ENCODE data around the gene DCUN1D5. TPM values are rescaled to one million over a fixed set of nuclear protein-coding genes. Genes with fewer than 3 reads are reported as not detected.

DCUN1D5 gene
- total and polyA plus RNA-seq, 2 of the 8 experiments (the other 6 are each of a cell fraction or from before 2014, with no cell fraction given): 76.1 to 95.4 TPM

DNA sequence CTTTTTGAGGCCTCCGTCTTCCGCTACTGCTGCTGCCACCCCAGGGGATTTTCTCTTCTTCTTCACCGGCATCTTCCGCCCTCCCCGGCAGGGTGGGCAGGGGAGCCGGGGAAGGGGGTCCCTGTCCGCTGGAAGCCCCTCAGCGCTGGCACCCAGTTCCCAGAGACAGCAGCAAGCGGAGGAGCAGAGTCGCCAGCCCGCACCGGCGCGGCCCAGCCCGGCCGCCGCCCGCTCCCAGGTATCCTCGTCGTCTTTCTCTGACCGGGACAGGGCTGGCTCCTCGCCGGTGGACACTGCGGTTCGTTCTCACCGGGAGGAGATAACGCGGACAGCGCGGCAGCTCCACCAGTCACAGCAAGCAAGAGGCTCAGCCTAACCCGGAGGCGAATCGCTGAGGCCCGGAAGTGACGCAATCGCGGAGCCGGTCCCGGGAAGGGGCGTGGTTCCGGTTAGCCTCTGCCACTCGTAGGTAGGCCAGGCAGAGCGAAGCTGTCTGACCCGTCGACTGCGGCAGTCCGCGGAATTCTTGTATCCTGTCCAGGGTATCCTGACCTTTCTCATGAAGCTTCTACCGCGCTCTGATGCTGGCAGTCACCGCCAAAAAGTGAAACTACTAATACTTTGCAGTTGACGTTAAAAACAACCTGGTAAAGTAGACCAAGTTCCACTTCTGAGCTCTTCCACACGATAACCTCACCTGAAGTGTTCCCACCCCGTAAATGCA, at the start of gene DCUN1D5 (continued):
- TF ChIP-seq, protein P1, sequence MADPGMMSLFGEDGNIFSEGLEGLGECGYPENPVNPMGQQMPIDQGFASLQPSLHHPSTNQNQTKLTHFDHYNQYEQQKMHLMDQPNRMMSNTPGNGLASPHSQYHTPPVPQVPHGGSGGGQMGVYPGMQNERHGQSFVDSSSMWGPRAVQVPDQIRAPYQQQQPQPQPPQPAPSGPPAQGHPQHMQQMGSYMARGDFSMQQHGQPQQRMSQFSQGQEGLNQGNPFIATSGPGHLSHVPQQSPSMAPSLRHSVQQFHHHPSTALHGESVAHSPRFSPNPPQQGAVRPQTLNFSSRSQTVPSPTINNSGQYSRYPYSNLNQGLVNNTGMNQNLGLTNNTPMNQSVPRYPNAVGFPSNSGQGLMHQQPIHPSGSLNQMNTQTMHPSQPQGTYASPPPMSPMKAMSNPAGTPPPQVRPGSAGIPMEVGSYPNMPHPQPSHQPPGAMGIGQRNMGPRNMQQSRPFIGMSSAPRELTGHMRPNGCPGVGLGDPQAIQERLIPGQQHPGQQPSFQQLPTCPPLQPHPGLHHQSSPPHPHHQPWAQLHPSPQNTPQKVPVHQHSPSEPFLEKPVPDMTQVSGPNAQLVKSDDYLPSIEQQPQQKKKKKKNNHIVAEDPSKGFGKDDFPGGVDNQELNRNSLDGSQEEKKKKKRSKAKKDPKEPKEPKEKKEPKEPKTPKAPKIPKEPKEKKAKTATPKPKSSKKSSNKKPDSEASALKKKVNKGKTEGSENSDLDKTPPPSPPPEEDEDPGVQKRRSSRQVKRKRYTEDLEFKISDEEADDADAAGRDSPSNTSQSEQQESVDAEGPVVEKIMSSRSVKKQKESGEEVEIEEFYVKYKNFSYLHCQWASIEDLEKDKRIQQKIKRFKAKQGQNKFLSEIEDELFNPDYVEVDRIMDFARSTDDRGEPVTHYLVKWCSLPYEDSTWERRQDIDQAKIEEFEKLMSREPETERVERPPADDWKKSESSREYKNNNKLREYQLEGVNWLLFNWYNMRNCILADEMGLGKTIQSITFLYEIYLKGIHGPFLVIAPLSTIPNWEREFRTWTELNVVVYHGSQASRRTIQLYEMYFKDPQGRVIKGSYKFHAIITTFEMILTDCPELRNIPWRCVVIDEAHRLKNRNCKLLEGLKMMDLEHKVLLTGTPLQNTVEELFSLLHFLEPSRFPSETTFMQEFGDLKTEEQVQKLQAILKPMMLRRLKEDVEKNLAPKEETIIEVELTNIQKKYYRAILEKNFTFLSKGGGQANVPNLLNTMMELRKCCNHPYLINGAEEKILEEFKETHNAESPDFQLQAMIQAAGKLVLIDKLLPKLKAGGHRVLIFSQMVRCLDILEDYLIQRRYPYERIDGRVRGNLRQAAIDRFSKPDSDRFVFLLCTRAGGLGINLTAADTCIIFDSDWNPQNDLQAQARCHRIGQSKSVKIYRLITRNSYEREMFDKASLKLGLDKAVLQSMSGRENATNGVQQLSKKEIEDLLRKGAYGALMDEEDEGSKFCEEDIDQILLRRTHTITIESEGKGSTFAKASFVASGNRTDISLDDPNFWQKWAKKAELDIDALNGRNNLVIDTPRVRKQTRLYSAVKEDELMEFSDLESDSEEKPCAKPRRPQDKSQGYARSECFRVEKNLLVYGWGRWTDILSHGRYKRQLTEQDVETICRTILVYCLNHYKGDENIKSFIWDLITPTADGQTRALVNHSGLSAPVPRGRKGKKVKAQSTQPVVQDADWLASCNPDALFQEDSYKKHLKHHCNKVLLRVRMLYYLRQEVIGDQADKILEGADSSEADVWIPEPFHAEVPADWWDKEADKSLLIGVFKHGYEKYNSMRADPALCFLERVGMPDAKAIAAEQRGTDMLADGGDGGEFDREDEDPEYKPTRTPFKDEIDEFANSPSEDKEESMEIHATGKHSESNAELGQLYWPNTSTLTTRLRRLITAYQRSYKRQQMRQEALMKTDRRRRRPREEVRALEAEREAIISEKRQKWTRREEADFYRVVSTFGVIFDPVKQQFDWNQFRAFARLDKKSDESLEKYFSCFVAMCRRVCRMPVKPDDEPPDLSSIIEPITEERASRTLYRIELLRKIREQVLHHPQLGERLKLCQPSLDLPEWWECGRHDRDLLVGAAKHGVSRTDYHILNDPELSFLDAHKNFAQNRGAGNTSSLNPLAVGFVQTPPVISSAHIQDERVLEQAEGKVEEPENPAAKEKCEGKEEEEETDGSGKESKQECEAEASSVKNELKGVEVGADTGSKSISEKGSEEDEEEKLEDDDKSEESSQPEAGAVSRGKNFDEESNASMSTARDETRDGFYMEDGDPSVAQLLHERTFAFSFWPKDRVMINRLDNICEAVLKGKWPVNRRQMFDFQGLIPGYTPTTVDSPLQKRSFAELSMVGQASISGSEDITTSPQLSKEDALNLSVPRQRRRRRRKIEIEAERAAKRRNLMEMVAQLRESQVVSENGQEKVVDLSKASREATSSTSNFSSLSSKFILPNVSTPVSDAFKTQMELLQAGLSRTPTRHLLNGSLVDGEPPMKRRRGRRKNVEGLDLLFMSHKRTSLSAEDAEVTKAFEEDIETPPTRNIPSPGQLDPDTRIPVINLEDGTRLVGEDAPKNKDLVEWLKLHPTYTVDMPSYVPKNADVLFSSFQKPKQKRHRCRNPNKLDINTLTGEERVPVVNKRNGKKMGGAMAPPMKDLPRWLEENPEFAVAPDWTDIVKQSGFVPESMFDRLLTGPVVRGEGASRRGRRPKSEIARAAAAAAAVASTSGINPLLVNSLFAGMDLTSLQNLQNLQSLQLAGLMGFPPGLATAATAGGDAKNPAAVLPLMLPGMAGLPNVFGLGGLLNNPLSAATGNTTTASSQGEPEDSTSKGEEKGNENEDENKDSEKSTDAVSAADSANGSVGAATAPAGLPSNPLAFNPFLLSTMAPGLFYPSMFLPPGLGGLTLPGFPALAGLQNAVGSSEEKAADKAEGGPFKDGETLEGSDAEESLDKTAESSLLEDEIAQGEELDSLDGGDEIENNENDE (IDR thresholded peaks at IDR 0.05; ENCODE audit: insufficient replicate concordance, low read length): no peak
- TF ChIP-seq JUN (IDR thresholded peaks at IDR 0.05; ENCODE audit: low read depth, low read length) (no peak), EP300 (IDR thresholded peaks at IDR 0.05; ENCODE audit: borderline replicate concordance in 1 of 2, low read depth in 2 of 2, low read length in 2 of 2) (no peak), NANOG (IDR thresholded peaks at IDR 0.05; ENCODE audit: insufficient read depth, low read depth, low read length, poor library complexity, severe bottlenecking) (no peak), HDAC2 (IDR thresholded peaks at IDR 0.05; ENCODE audit: borderline replicate concordance in 1 of 2, low read depth in 2 of 2, low read length in 2 of 2) (0 out of 4 replicates have a peak, but pooled peaks of 1 of the 2 experiments have one; percentile 61), ZNF274 (IDR thresholded peaks at IDR 0.05; ENCODE audit: borderline replicate concordance, extremely low read depth, low read length) (no peak)
